Stimulated activated CD8-positive, alpha-beta memory T cell treated with anti-CD3 and anti-CD28 coated beads, Interleukin-15, amount 100 ng/mL, for 24 hours (primary cell): ENCODE measurements around the gene PCDHA5.

Experiments
- DNase-seq: peaks from one replicate; pipeline ENCODE4 v3.0.0-alpha.2; 2020; ENCODE audit warnings: low read depth

Gene PCDHA5

GRCh38 chr5:140862441-140863295, 41.3 kb downstream of the PCDHA5 start:
- no peak for DNase-seq

GRCh38 chr5:140868721-140869554, 47.5 kb downstream of the PCDHA5 start, which contains the start of gene PCDHA11:
TSS of gene PCDHA11 (plus strand) at chr5:140868957. CDS start at chr5:140869104, 147 bp downstream.
- no peak for DNase-seq

DNA sequence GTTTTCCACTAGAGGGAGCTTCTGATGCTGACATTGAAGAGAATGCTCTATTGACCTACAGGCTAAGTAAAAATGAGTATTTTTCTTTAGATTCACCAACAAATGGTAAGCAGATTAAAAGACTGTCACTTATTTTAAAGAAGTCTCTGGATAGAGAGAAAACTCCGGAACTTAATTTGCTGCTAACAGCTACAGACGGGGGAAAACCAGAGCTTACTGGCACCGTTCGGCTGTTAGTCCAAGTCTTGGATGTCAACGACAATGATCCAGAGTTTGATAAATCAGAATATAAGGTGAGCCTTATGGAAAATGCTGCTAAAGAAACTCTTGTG, 48.1 kb downstream of the PCDHA5 start:
- no peak for DNase-seq

DNA sequence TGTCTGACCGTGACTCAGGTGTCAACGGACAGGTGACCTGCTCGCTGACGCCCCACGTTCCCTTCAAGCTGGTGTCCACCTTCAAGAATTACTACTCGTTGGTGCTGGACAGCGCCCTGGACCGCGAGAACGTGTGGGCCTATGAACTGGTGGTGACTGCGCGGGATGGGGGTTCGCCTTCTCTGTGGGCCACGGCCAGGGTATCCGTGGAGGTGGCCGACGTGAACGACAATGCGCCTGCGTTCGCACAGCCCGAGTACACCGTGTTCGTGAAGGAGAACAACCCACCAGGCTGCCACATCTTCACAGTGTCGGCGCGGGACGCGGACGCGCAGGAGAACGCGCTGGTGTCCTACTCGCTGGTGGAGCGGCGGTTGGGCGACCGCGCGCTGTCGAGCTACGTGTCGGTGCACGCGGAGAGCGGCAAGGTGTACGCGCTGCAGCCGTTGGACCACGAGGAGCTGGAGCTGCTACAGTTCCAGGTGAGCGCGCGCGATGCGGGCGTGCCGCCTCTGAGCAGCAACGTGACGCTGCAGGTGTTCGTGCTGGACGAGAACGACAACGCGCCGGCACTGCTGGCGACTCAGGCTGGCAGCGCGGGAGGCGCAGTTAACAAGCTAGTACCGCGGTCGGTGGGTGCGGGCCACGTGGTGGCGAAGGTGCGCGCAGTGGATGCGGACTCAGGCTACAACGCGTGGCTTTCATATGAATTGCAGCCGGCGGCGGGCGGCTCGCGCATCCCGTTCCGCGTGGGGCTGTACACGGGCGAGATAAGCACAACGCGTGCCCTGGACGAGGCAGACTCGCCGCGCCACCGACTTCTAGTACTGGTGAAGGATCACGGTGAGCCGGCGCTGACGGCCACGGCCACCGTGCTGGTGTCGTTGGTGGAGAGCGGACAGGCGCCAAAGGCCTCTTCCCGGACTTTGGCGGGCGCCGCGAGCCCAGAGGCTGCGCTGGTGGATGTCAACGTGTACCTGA, 49.1 kb downstream of the PCDHA5 start:
- no peak for DNase-seq
